Endothelial cell of umbilical vein (primary cell): ENCODE data around the gene ATN1. TPM values are rescaled to one million over a fixed set of nuclear protein-coding genes. Genes with fewer than 3 reads are reported as not detected.

Source experiments
- BruUV-seq: library from RNA; stranded (reverse); fragments of 400-500 nt; replicated peaks from 2 replicates; lab custom pipeline; 2021; lab: Mats Ljungman, UMichigan
- CTCF ChIA-PET: fragments of 300-600, 350-600 bp; sonication (Branson Sonifier 250); formaldehyde crosslinking; loops from one replicate; lab custom pipeline; 2021; ENCODE audit warnings: antibody characterized with exemption, inconsistent platforms; lab: Charles Lee
- POLR2A ChIA-PET: fragments of 300-600, 350-600 bp; sonication (Branson Sonifier 250); formaldehyde crosslinking; loops from one replicate; lab custom pipeline; 2021; ENCODE audit warnings: antibody characterized with exemption, inconsistent platforms; lab: Charles Lee
- DNase-seq: peaks from one replicate; pipeline ENCODE4 v3.0.0-alpha.2; 2011; ENCODE audit warnings: low read depth, low spot score
- FAIRE-seq: peaks from 2 replicates; lab custom pipeline; 2011; peaks lifted over from hg19 to GRCh38; lab: Jason Lieb, UNC
- H2AFZ ChIP-seq: 2 replicates; pipeline ENCODE4 v1.6.0; 2012; ENCODE audit warnings: low read depth, low read length, control low read depth, inconsistent platforms
- H3K27ac ChIP-seq: 2 replicates; pipeline ENCODE4 v1.5.1; 2011; ENCODE audit warnings: low read depth, mild to moderate bottlenecking, control low read depth, low read length, moderate library complexity; ENCODE audit not compliant: insufficient read depth
- H3K27me3 ChIP-seq, 2 experiments: 2 replicates each; pipeline versions ENCODE4 v1.6.0 to v1.6.1; 2011; ENCODE audit warnings: low read length in 2 of 2, mixed read lengths in 1 of 2; ENCODE audit not compliant: control insufficient read depth in 2 of 2, insufficient read depth in 2 of 2
- H3K36me3 ChIP-seq, 2 experiments: 2 replicates in 1 of 2; 3 replicates in 1 of 2; pipeline ENCODE4 v1.5.1; 2011; ENCODE audit warnings: low read length in 2 of 2, mild to moderate bottlenecking in 1 of 2, moderate library complexity in 1 of 2; ENCODE audit not compliant: control insufficient read depth in 2 of 2, insufficient read depth in 2 of 2; ENCODE audit errors: extremely low read depth in 1 of 2
- H3K4me1 ChIP-seq: 3 replicates; pipeline ENCODE4 v1.5.1; 2011; ENCODE audit warnings: mild to moderate bottlenecking, low read length; ENCODE audit not compliant: control insufficient read depth, insufficient read depth; ENCODE audit errors: extremely low read depth
- H3K4me2 ChIP-seq: 2 replicates; pipeline ENCODE4 v1.6.1; 2011; ENCODE audit warnings: low read length, control low read depth, mixed read lengths; ENCODE audit not compliant: insufficient read depth
- H3K4me3 ChIP-seq, 3 experiments: fragments of 200-600 bp in 1 of 3; sonication (generic), shearing (Covaris generic) in 1 of 3; replicated peaks in 1 of 3; 2 replicates each; pipeline ENCODE4 v1.5.1; 2011 to 2016; ENCODE audit warnings: control low read depth in 3 of 3, low read length in 3 of 3, mild to moderate bottlenecking in 2 of 3, inconsistent platforms in 1 of 3, low read depth in 1 of 3, moderate library complexity in 1 of 3; ENCODE audit not compliant: insufficient read depth in 1 of 3
- H3K79me2 ChIP-seq: 2 replicates; pipeline ENCODE4 v1.6.0; 2012; ENCODE audit warnings: low read length, inconsistent platforms; ENCODE audit not compliant: control insufficient read depth, insufficient read depth
- H3K9ac ChIP-seq: replicated peaks from 2 replicates; pipeline ENCODE3; 2011; ENCODE audit warnings: low read length, control low read depth; ENCODE audit not compliant: insufficient read depth; ENCODE audit errors: extremely low read depth
- H3K9me1 ChIP-seq: replicated peaks from 3 replicates; pipeline ENCODE4 v1.6.0; 2011; ENCODE audit warnings: mild to moderate bottlenecking, low read length; ENCODE audit not compliant: control insufficient read depth, insufficient read depth; ENCODE audit errors: extremely low read depth
- H3K9me3 ChIP-seq: replicated peaks from 2 replicates; pipeline ENCODE4 v1.5.1; 2012; ENCODE audit warnings: low read length, inconsistent platforms; ENCODE audit not compliant: control insufficient read depth, insufficient read depth
- H4K20me1 ChIP-seq: replicated peaks from 2 replicates; pipeline ENCODE3; 2011; ENCODE audit warnings: mild to moderate bottlenecking, low read length; ENCODE audit not compliant: control insufficient read depth, insufficient read depth; ENCODE audit errors: extremely low read depth
- CTCF ChIP-seq, 2 donors: IDR thresholded peaks; 1 replicate in 1 of 2; 2 replicates in 1 of 2; pipeline ENCODE4 v1.5.1; 2011; ENCODE audit warnings: low read length in 2 of 2, mild to moderate bottlenecking in 2 of 2, moderate library complexity in 2 of 2, control low read depth in 1 of 2, inconsistent platforms in 1 of 2, low read depth in 1 of 2; ENCODE audit not compliant: insufficient read depth in 1 of 2; ENCODE audit errors: extremely low read depth in 1 of 2
- EZH2 ChIP-seq: IDR thresholded peaks from 2 replicates; pipeline ENCODE4 v1.6.1; 2012; ENCODE audit warnings: borderline replicate concordance, low read depth, mild to moderate bottlenecking, moderate library complexity, low read length, inconsistent platforms; ENCODE audit not compliant: severe bottlenecking
- FOS ChIP-seq: IDR thresholded peaks from 2 replicates; pipeline ENCODE4 v1.6.1; 2011; ENCODE audit warnings: mild to moderate bottlenecking, low read length, moderate library complexity, borderline replicate concordance; ENCODE audit not compliant: insufficient read depth
- GATA2 ChIP-seq: IDR thresholded peaks from 2 replicates; pipeline ENCODE4 v1.7.0; 2011; ENCODE audit warnings: low read depth, mild to moderate bottlenecking, moderate library complexity, mixed read lengths, low read length; ENCODE audit not compliant: insufficient read length, insufficient read depth
- JUN ChIP-seq: IDR thresholded peaks from 2 replicates; pipeline ENCODE4 v1.6.1; 2011; ENCODE audit warnings: borderline replicate concordance, low read depth; ENCODE audit not compliant: insufficient read length, insufficient read depth
- MYC ChIP-seq: IDR thresholded peaks from one replicate; pipeline ENCODE4 v1.6.1; 2011; ENCODE audit warnings: mild to moderate bottlenecking, low read depth, low read length
- POLR2A ChIP-seq: IDR thresholded peaks from 2 replicates; pipeline ENCODE4 v1.6.1; 2012; ENCODE audit warnings: low read depth, mild to moderate bottlenecking, control low read depth, low read length
- POLR2AphosphoS5 ChIP-seq: IDR thresholded peaks from 2 replicates; pipeline ENCODE4 v1.6.1; 2012; ENCODE audit warnings: low read depth, mild to moderate bottlenecking, control low read depth, low read length, moderate library complexity; ENCODE audit not compliant: insufficient read depth
- dilution Hi-C: fragments of 300-500 bp; cut with MboI; formaldehyde crosslinking; loops from one replicate; pipeline ENCODE4 v1.15.0; 2019; ENCODE audit warnings: low sequenced_read_pairs; ENCODE audit not compliant: extremely low pct_ligation_motif_present
- intact Hi-C: fragments of 100-400 bp; cut with micrococcal nuclease; formaldehyde crosslinking; loops from one replicate; pipeline ENCODE4 v1.10.0; 2022
- polyA plus RNA-seq, 4 experiments: library from polyadenylated mRNA; depleted of rRNA in 3 of 4; stranded (reverse) in 3 of 4; unstranded in 1 of 4; fragments of >200 nt; gene quantifications; 2 replicates each; pipeline versions ENCODE4 v1.2.1 to v1.2.3, GENCODE V29; 2011 to 2012; ENCODE audit warnings: missing spikeins in 1 of 4
- total RNA-seq: library from RNA; stranded (reverse); gene quantifications from 2 replicates; pipeline ENCODE4 v1.2.3, GENCODE V29; 2021
- TF ChIP-seq, protein P1 (sequence below): IDR thresholded peaks from 2 replicates; pipeline ENCODE4 v1.6.1; 2011; ENCODE audit not compliant: insufficient read depth, insufficient read length

ATN1 gene
- total and polyA plus RNA-seq, 2 donors (not counting 3 experiments of a cell fraction or from before 2014, with no cell fraction given), result 46.4 to 117 TPM

DNA sequence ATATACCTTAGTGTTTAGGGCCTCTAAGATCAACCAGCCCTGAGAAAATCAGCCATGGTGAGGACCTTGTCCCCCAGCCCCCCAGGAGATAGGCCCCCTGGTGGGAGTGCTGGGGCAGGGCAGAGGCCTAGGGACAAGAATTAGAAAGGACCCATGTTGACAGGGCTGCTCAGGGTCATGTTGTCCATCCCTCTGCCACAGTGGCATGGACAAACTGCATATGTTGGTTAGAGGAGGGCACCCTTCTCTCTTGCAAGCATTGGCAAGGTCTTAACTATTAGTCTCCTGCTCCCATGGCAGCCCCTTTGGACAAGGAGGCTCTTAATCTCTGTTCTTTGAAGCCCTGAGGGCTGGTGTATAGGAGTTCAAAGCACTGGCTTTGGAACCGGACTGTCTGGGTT is 22.6 kb downstream of the ATN1 start:
- ChIA-PET CTCF (interaction anchor here (1.2 to 1.7 kb wide), 3 partner anchors 11 to 15 kb away, joined by 5 to 6 read pairs (median 5); no protein-coding TSS in a partner anchor), POLR2A (no interaction called here)
- Histone ChIP-seq H3K4me2 (no peak overlapping the region), H3K4me3 (no peak overlapping the region), H3K9ac (no peak overlapping the region), H3K9me1 (no peaks in the 10 kb centered on the region), H2AFZ (no peak overlapping the region), H3K27ac (no peak overlapping the region), H3K27me3 (no peaks in the 10 kb centered on the region), H4K20me1 (no peaks in the 10 kb centered on the region), H3K79me2 (no peaks in the 10 kb centered on the region), H3K36me3 (no peaks in the 10 kb centered on the region), H3K4me1 (peaks cover 17% of the 10 kb centered on the region), H3K9me3 (no peaks in the 10 kb centered on the region)
- FAIRE-seq, result no peak
- TF ChIP-seq CTCF (IDR thresholded peaks at IDR 0.05; ENCODE audit: extremely low read depth in 1 of 2, insufficient read depth in 1 of 2, low read depth in 1 of 2, low read length in 2 of 2) (peak; percentile 17 to 29), EZH2 (no peak)
- DNase-seq, result no peak
- dilution Hi-C loops, result no loop called here
- no TSS peak for BruUV-seq
- intact Hi-C loops, result no loop called here

- FAIRE-seq (no peak), DNase-seq (no peak)
- Histone ChIP-seq H3K27ac (no peak within 1 kb of the TSS), H3K27me3 (no peaks in the 10 kb centered on the region), H3K4me1 (peaks cover 17% of the 10 kb centered on the region), H3K9me3 (no peaks in the 10 kb centered on the region), H3K79me2 (no peaks in the 10 kb centered on the region), H3K9me1 (no peaks in the 10 kb centered on the region), H2AFZ (no peak within 1 kb of the TSS), H3K4me2 (no peak within 1 kb of the TSS), H3K9ac (no peak within 1 kb of the TSS), H4K20me1 (no peaks in the 10 kb centered on the region), H3K4me3 (no peak within 1 kb of the TSS), H3K36me3 (no peaks in the 10 kb centered on the region)
- no TSS peak for BruUV-seq
- dilution Hi-C loops, result no loop called here
- intact Hi-C loops, result no loop called here
- POLR2A ChIA-PET, result no interaction called here
- TF ChIP-seq MYC, result no peak
- TF ChIP-seq, protein P1, sequence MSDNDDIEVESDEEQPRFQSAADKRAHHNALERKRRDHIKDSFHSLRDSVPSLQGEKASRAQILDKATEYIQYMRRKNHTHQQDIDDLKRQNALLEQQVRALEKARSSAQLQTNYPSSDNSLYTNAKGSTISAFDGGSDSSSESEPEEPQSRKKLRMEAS, result no peak
- no peak for TF ChIP-seq FOS
- no peak for TF ChIP-seq JUN
- no peak for TF ChIP-seq CTCF (IDR thresholded peaks at IDR 0.05; ENCODE audit: extremely low read depth in 1 of 2, insufficient read depth in 1 of 2, low read depth in 1 of 2, low read length in 2 of 2)
- TF ChIP-seq POLR2AphosphoS5, result no peak
- TF ChIP-seq GATA2, result no peak
- no peak for TF ChIP-seq EZH2
- no peak for TF ChIP-seq POLR2A
- CTCF ChIA-PET, result interaction anchor here (0.6 to 1.2 kb wide), 2 partner anchors 11 to 13 kb away, joined by 3 to 5 read pairs; no protein-coding TSS in a partner anchor
Measured at GRCh38 chr12:6950811-6951540, 23.2 kb downstream of the ATN1 start, which contains the start of gene PTPN6. Gene PTPN6 (plus strand): TSS chr12:6951356. CDS start chr12:6951513, 157 bp downstream.
